Panc1 (cell line): ENCODE measurements around the gene ZSCAN20. TPM values are rescaled to one million over a fixed set of nuclear protein-coding genes. Genes with fewer than 3 reads are reported as not detected.

Experiments used
- ATAC-seq: fragments of 200-7000 bp; cut with Tn5 transposase; 2 replicates; pipeline ENCODE4 v1.9.1; 2020; ENCODE audit warnings: mild to moderate bottlenecking, moderate library complexity
- BruUV-seq: library from RNA; stranded (reverse); fragments of 400-500 nt; replicated peaks from 2 replicates; lab custom pipeline; 2021; lab: Mats Ljungman, UMichigan
- CTCF ChIA-PET: fragments of 300-600 bp; sonication (Branson Sonifier 250); formaldehyde crosslinking; loops from one replicate; lab custom pipeline; 2022; ENCODE audit warnings: antibody characterized with exemption; lab: Charles Lee
- POLR2A ChIA-PET: fragments of 300-600 bp; sonication (Branson Sonifier 250); formaldehyde crosslinking; loops from one replicate; lab custom pipeline; 2022; ENCODE audit warnings: antibody characterized with exemption; lab: Charles Lee
- DNase-seq: peaks from one replicate; pipeline ENCODE4 v3.0.0-alpha.2; 2010; ENCODE audit warnings: low read depth, low spot score
- H3K27ac ChIP-seq: 2 replicates; pipeline ENCODE4 v1.5.1; 2011; ENCODE audit warnings: mild to moderate bottlenecking, low read length, inconsistent platforms
- H3K27me3 ChIP-seq: fragments of 200-500 bp; sonication (Bioruptor generic); 2 replicates; pipeline ENCODE4 v1.6.0; 2014; ENCODE audit warnings: low read length, inconsistent platforms; ENCODE audit not compliant: control insufficient read depth, insufficient read depth
- H3K36me3 ChIP-seq: fragments of 200-500 bp; sonication (Bioruptor generic); 2 replicates; pipeline ENCODE4 v1.5.1; 2014; ENCODE audit warnings: inconsistent platforms, mild to moderate bottlenecking, low read length, moderate library complexity; ENCODE audit not compliant: control insufficient read depth, insufficient read depth
- H3K4me1 ChIP-seq: 2 replicates; pipeline ENCODE4 v1.5.1; 2011; ENCODE audit warnings: inconsistent platforms, mild to moderate bottlenecking, low read length, moderate library complexity; ENCODE audit not compliant: control insufficient read depth, insufficient read depth
- H3K4me3 ChIP-seq, 2 experiments: 2 replicates each; pipeline ENCODE4 v1.5.1; 2011 to 2012; ENCODE audit warnings: low read depth in 2 of 2, low read length in 2 of 2, mild to moderate bottlenecking in 2 of 2, inconsistent platforms in 1 of 2, moderate library complexity in 1 of 2
- H3K9me3 ChIP-seq: fragments of 200-500 bp; sonication (Bioruptor generic); 2 replicates; pipeline ENCODE4 v1.5.1; 2014; ENCODE audit warnings: low read depth, mild to moderate bottlenecking, inconsistent platforms, low read length, moderate library complexity; ENCODE audit not compliant: control insufficient read depth, insufficient read depth
- CTCF ChIP-seq: fragments of 450-650 bp; IDR thresholded peaks from 2 replicates; pipeline ENCODE4 v1.5.1; 2017; ENCODE audit warnings: mild to moderate bottlenecking
- POLR2AphosphoS5 ChIP-seq: IDR thresholded peaks from 2 replicates; pipeline ENCODE4 v1.6.1; 2012; ENCODE audit warnings: mild to moderate bottlenecking, low read depth, low read length, moderate library complexity
- REST ChIP-seq, 2 experiments: IDR thresholded peaks; 2 replicates each; pipeline ENCODE4 v1.6.1; 2011 to 2012; ENCODE audit warnings: low read depth in 2 of 2, control low read depth in 1 of 2, low read length in 1 of 2, mild to moderate bottlenecking in 1 of 2, moderate library complexity in 1 of 2; ENCODE audit not compliant: insufficient read depth in 1 of 2
- SIN3A ChIP-seq: IDR thresholded peaks from 2 replicates; pipeline ENCODE4 v1.6.1; 2012; ENCODE audit warnings: low read depth, mild to moderate bottlenecking, low read length, moderate library complexity, borderline replicate concordance; ENCODE audit not compliant: insufficient read depth
- TCF7L2 ChIP-seq: IDR thresholded peaks from 2 replicates; pipeline ENCODE4 v1.6.1; 2011; ENCODE audit warnings: mild to moderate bottlenecking, low read depth, low read length, inconsistent platforms
- in situ Hi-C: cut with HindIII; loops from 2 replicates; pipeline ENCODE4 v1.10.0; 2016; ENCODE audit warnings: low sequenced_read_pairs, low pct_unique_long_range_greater_than_20kb
- intact Hi-C: fragments of 100-400 bp; cut with micrococcal nuclease; formaldehyde crosslinking; loops from one replicate; pipeline ENCODE4 v1.10.0; 2022; ENCODE audit not compliant: unreplicated experiment
- total RNA-seq: library from RNA; stranded (reverse); gene quantifications from one replicate; pipeline ENCODE4 v1.2.1, GENCODE V29; 2021; ENCODE audit not compliant: unreplicated experiment

The ZSCAN20 gene
- total RNA-seq, 1 experiment from 2014 or later = 6.9 TPM

GRCh38 chr1:33477451-33477850 lies 5.0 kb downstream of the ZSCAN20 start:
- POLR2A ChIA-PET = no interaction called here
- ATAC-seq = no peak
- H3K4me3 ChIP-seq = no peak overlapping the region
- intact Hi-C loops (loop anchor here (10.0 kb wide), 1 partner anchor 137 kb away; no protein-coding TSS in a partner anchor), in situ Hi-C loops (no loop called here)
- H3K36me3 ChIP-seq = peaks cover 4% of the 10 kb centered on the region; the same call in 1 of the 2 replicates
- no peak overlapping the region for H3K27ac ChIP-seq
- H3K4me1 ChIP-seq = no peaks in the 10 kb centered on the region
- no TSS peak for BruUV-seq
- H3K27me3 ChIP-seq = no peaks in the 10 kb centered on the region
- CTCF ChIA-PET = no interaction called here
- H3K9me3 ChIP-seq = no peaks in the 10 kb centered on the region
- no peak for TF ChIP-seq TCF7L2
- no peak for TF ChIP-seq REST (IDR thresholded peaks at IDR 0.05; ENCODE audit: insufficient read depth in 1 of 2, low read depth in 2 of 2, low read length in 1 of 2)
- TF ChIP-seq SIN3A = no peak
- no peak for TF ChIP-seq CTCF
- no peak for TF ChIP-seq POLR2AphosphoS5
- no peak for DNase-seq

GRCh38 chr1:33482412-33482811 lies 10.0 kb downstream of the ZSCAN20 start:
- TF ChIP-seq SIN3A (no peak), REST (IDR thresholded peaks at IDR 0.05; ENCODE audit: insufficient read depth in 1 of 2, low read depth in 2 of 2, low read length in 1 of 2) (no peak), TCF7L2 (no peak), CTCF (no peak), POLR2AphosphoS5 (no peak)
- no peaks in the 10 kb centered on the region for H3K27me3 ChIP-seq
- no peak overlapping the region for H3K27ac ChIP-seq
- BruUV-seq = no TSS peak
- no peaks in the 10 kb centered on the region for H3K36me3 ChIP-seq
- DNase-seq = no peak
- H3K4me1 ChIP-seq = no peaks in the 10 kb centered on the region
- CTCF ChIA-PET = no interaction called here
- intact Hi-C loops (no loop called here), in situ Hi-C loops (no loop called here)
- H3K4me3 ChIP-seq = no peak overlapping the region
- no peaks in the 10 kb centered on the region for H3K9me3 ChIP-seq
- POLR2A ChIA-PET = interaction anchor here (0.5 to 0.7 kb wide), 3 partner anchors 10 to 27 kb away, joined by 5 to 13 read pairs (median 11); no protein-coding TSS in a partner anchor
- no peak for ATAC-seq
